CD4-positive, alpha-beta T cell treated with Interferon alpha-2 for 1 hour (primary cell): ENCODE results near the gene ABCC1.
"Not testable (repeated sequence)": the region's sequence is repeated elsewhere in the genome, so short reads cannot be mapped to it uniquely, and the experiment has no call there.

Experiments used
- DNase-seq, 2 donors: peaks; one replicate each; pipeline ENCODE4 v3.0.0-alpha.2; 2020 to 2022

Gene ABCC1

GRCh38 chr16:16143931-16144330 is 194.5 kb downstream of the ABCC1 start:
- no peak for DNase-seq

GRCh38 chr16:16144416-16144815 is 195.0 kb downstream of the ABCC1 start:
- DNase-seq = no peak

- DNase-seq = no peak
Observed at GRCh38 chr16:16145286-16145685, 195.9 kb downstream of the ABCC1 start.

- DNase-seq = no peak
Observed at GRCh38 chr16:16146380-16147315, 197.2 kb downstream of the ABCC1 start.

GRCh38 chr16:16147316-16147999 is 198.0 kb downstream of the ABCC1 start:
- no peak for DNase-seq

- DNase-seq = not testable (repeated sequence)
Observed at GRCh38 chr16:16148000-16148599, 198.7 kb downstream of the ABCC1 start.

- no peak for DNase-seq
Observed at GRCh38 chr16:16148755-16149154, 199.3 kb downstream of the ABCC1 start.

- DNase-seq = no peak
Observed at GRCh38 chr16:16149710-16150116, 200.3 kb downstream of the ABCC1 start.

- no peak for DNase-seq
Observed at GRCh38 chr16:16150117-16150877, 200.9 kb downstream of the ABCC1 start.

GRCh38 chr16:16150878-16151152 is 201.4 kb downstream of the ABCC1 start:
- no peak for DNase-seq

- DNase-seq = no peak
Observed at GRCh38 chr16:16151315-16151714, 201.9 kb downstream of the ABCC1 start.

- not testable (repeated sequence) for DNase-seq
Observed at GRCh38 chr16:16153000-16153399, 203.6 kb downstream of the ABCC1 start.

GRCh38 chr16:16154281-16154951 is 205.0 kb downstream of the ABCC1 start:
- no peak for DNase-seq

GRCh38 chr16:16155234-16155633 is 205.8 kb downstream of the ABCC1 start:
- DNase-seq = no peak

GRCh38 chr16:16157166-16157565 is 207.8 kb downstream of the ABCC1 start:
- DNase-seq = no peak

- no peak for DNase-seq
Observed at GRCh38 chr16:16158082-16158658, 208.8 kb downstream of the ABCC1 start.

GRCh38 chr16:16158741-16159374 is 209.4 kb downstream of the ABCC1 start:
- no peak for DNase-seq

- no peak for DNase-seq
Observed at GRCh38 chr16:16159662-16160061, 210.2 kb downstream of the ABCC1 start.

GRCh38 chr16:16161319-16161718 is 211.9 kb downstream of the ABCC1 start:
- DNase-seq = no peak

- not testable (repeated sequence) for DNase-seq
Observed at GRCh38 chr16:16161840-16162239, 212.4 kb downstream of the ABCC1 start.

- DNase-seq = no peak
Observed at GRCh38 chr16:16162591-16162990, 213.2 kb downstream of the ABCC1 start.

- DNase-seq = no peak
Observed at GRCh38 chr16:16163109-16163508, 213.7 kb downstream of the ABCC1 start.
